K562 (cell line): ENCODE data around the gene GIGYF1. TPM values are rescaled to one million over a fixed set of nuclear protein-coding genes. Genes with fewer than 3 reads are reported as not detected.
A peak's percentile ranks its signal among the peaks of the same experiment; 100 is the strongest.

Experiments used
- GTF3C2 ChIP-seq: IDR thresholded peaks from 3 replicates; pipeline ENCODE4 v1.6.1; 2011; ENCODE audit warnings: borderline replicate concordance, mild to moderate bottlenecking, moderate library complexity; ENCODE audit not compliant: insufficient read length; ENCODE audit errors: extremely low read depth
- HMGN3 ChIP-seq: IDR thresholded peaks from 2 replicates; pipeline ENCODE4 v1.6.1; 2011; ENCODE audit warnings: borderline replicate concordance, low read depth, mild to moderate bottlenecking, mixed read lengths, low read length; ENCODE audit not compliant: insufficient read length; ENCODE audit errors: extremely low read depth
- NFYB ChIP-seq: IDR thresholded peaks from 2 replicates; pipeline ENCODE4 v1.6.1; 2011; ENCODE audit warnings: mild to moderate bottlenecking, moderate library complexity; ENCODE audit not compliant: insufficient read length; ENCODE audit errors: extremely low read depth
- VEZF1 ChIP-seq: fragments of 200-800 bp; sonication (Bioruptor generic); IDR thresholded peaks from 2 replicates; pipeline ENCODE4 v1.6.1; 2017; ENCODE audit warnings: missing genetic modification characterization, missing compliant biosample characterization
- ZBTB40 ChIP-seq, 2 experiments: fragments of 450-650 bp in 1 of 2; sonication (generic) in 1 of 2; formaldehyde crosslinking in 1 of 2; IDR thresholded peaks; 2 replicates each; pipeline versions ENCODE4 v1.7.1 to v1.9.0; 2016 to 2022; ENCODE audit warnings: inconsistent platforms in 1 of 2, mild to moderate bottlenecking in 1 of 2, missing genetic modification reagents in 1 of 2
- ZNF778 ChIP-seq: fragments of 450-650 bp; formaldehyde crosslinking; IDR thresholded peaks from 2 replicates; pipeline ENCODE4 v1.4.0; 2020; ENCODE audit warnings: mild to moderate bottlenecking, moderate library complexity
- polyA plus RNA-seq, 8 experiments: library from polyadenylated mRNA; depleted of rRNA in 4 of 8; stranded (reverse) in 5 of 8; unstranded in 3 of 8; fragments of >200 nt; fragmentation: Nextera tagmentation in 2 of 8; fragmentation: Illumina TruSeq in 1 of 8; extraction: Ambion mirVana in 2 of 8; extraction: Trizol in 1 of 8; gene quantifications; 2 replicates each; pipeline versions ENCODE4 v1.2.1 to v1.2.3, GENCODE V29; 2011 to 2014; ENCODE audit warnings: inconsistent platforms in 1 of 8, missing spikeins in 1 of 8
- total RNA-seq, 7 experiments: library from RNA; depleted of rRNA in 6 of 7; stranded (reverse); fragments of >200 nt in 6 of 7; fragmentation: Illumina TruSeq in 2 of 7; extraction: Trizol in 2 of 7; gene quantifications; 2 replicates each; pipeline versions ENCODE4 v1.2.1 to v1.2.3, GENCODE V29; 2011 to 2021; ENCODE audit warnings: low replicate concordance in 1 of 7

GIGYF1 gene
- total and polyA plus RNA-seq, 9 of the 15 experiments (the other 6 are each of a cell fraction or from before 2014, with no cell fraction given): 0.56 to 76.2 (median 16.8) TPM

- TF ChIP-seq ZBTB40 (IDR thresholded peaks at IDR 0.05): peak; percentile 80
- TF ChIP-seq ZBTB40 (CRISPR knock-in tag; IDR thresholded peaks at IDR 0.05): no peak
- peak; percentile 90 for TF ChIP-seq VEZF1 (CRISPR knock-in tag)
- TF ChIP-seq ZNF778 (CRISPR knock-in tag): no peak
- no peak for TF ChIP-seq GTF3C2
- peak; percentile 43 for TF ChIP-seq HMGN3
- peak; percentile 32 for TF ChIP-seq NFYB
Measured at GRCh38 chr7:100675581-100676350, 18.3 kb downstream of the GIGYF1 start (continued).
